IgD-negative memory B cell (primary cell): Measurements from ENCODE around the gene SLC2A11. TPM values are rescaled to one million over a fixed set of nuclear protein-coding genes. Genes with fewer than 3 reads are reported as not detected.
"Not testable (repeated sequence)": the region's sequence is repeated elsewhere in the genome, so short reads cannot be mapped to it uniquely, and the experiment has no call there.

Experiments
- H3K27ac Mint-ChIP-seq, 3 donors: one replicate each; pipeline ENCODE4 v1.8.0; 2020 to 2022; ENCODE audit warnings: mild to moderate bottlenecking in 3 of 3, mixed read lengths in 3 of 3, moderate library complexity in 1 of 3
- H3K27me3 Mint-ChIP-seq: one replicate; pipeline ENCODE4 v1.8.0; 2021; ENCODE audit warnings: mixed read lengths
- H3K36me3 Mint-ChIP-seq: one replicate; pipeline ENCODE4 v1.8.0; 2020; ENCODE audit warnings: mild to moderate bottlenecking, mixed read lengths
- H3K4me1 Mint-ChIP-seq, 3 donors: one replicate each; pipeline ENCODE4 v1.8.0; 2020 to 2022; ENCODE audit warnings: mixed read lengths in 3 of 3, mild to moderate bottlenecking in 1 of 3
- H3K4me3 Mint-ChIP-seq, 4 donors: one replicate each; pipeline ENCODE4 v1.8.0; 2020 to 2022; ENCODE audit warnings: mild to moderate bottlenecking in 4 of 4, mixed read lengths in 4 of 4, moderate library complexity in 3 of 4
- H3K9me3 Mint-ChIP-seq, 3 donors: one replicate each; pipeline ENCODE4 v1.8.0; 2020 to 2021; ENCODE audit warnings: mixed read lengths in 3 of 3, mild to moderate bottlenecking in 1 of 3
- polyA plus RNA-seq: library from polyadenylated mRNA; unstranded; fragments of 300-500 nt; fragmentation: Illumina TruSeq; gene quantifications from one replicate; pipeline ENCODE4 v1.2.3, GENCODE V29; 2021

Gene SLC2A11
- polyA plus RNA-seq, 1 donor from 2014 or later = 20.7 TPM

DNA sequence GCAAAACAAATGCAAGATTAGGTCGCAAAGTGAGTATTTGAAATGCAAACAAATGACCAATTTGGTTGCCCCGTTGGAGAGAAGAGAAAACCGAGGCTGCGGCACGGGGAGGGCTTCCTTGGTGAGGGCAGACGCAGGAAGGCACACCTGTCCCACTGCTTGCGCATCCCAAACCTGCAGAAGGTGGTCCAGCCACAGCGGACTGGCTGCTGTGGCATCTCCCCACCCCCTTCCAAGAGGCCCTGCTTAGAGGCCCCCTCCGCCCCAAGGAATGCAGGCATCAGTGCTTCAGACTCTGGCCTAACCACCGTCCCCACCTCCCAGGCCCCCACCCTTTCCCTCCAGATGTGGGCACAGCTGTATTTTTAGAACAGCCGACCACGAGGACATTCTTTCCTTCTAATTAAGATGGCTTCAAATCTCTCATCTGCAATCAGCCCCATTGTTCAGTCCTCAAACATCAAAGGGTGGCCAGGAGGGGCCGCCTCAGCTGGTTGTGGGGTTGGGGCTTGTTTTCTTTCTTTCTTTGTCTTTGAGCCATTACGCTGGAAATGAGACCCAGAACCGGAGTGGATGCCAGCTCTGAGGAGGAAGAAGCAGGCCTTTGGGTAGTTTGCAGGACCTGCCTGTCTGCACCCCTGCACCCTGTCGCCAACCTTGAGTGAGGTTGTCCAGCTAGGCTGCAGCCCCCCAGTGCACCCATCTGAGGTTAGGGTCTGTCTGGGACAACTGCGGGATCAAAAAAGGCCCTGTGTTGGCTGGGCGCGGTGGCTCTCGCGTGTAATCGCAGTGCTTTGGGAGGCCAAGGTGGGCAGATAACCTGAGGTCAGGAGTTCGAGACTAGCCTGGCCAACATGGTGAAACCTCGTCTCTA is 9.4 kb upstream of the SLC2A11 start:
- Mint-ChIP-seq H3K27me3 (peaks cover 1% of the 10 kb centered on the region), H3K4me1 (peaks cover 46 to 55% (median 54%) of the 10 kb centered on the region in 3 donors), H3K9me3 (no peaks in the 10 kb centered on the region), H3K27ac (peak overlapping the region; percentile 62 to 90 (median 67)), H3K36me3 (no peaks in the 10 kb centered on the region), H3K4me3 (peak overlapping the region; percentile 25 to 92 (median 78))

GRCh38 chr22:23849009-23850006 is 8.4 kb upstream of the SLC2A11 start:
- no peaks in the 10 kb centered on the region for H3K9me3 Mint-ChIP-seq
- no peaks in the 10 kb centered on the region for H3K36me3 Mint-ChIP-seq
- H3K27me3 Mint-ChIP-seq = peaks cover 1% of the 10 kb centered on the region
- peaks cover 41 to 52% (median 48%) of the 10 kb centered on the region in 3 donors for H3K4me1 Mint-ChIP-seq
- peak overlapping the region in 2 of 4 donors; percentile 72 to 87 for H3K4me3 Mint-ChIP-seq
- peak overlapping the region in 2 of 3 donors; percentile 23 to 90 for H3K27ac Mint-ChIP-seq

DNA sequence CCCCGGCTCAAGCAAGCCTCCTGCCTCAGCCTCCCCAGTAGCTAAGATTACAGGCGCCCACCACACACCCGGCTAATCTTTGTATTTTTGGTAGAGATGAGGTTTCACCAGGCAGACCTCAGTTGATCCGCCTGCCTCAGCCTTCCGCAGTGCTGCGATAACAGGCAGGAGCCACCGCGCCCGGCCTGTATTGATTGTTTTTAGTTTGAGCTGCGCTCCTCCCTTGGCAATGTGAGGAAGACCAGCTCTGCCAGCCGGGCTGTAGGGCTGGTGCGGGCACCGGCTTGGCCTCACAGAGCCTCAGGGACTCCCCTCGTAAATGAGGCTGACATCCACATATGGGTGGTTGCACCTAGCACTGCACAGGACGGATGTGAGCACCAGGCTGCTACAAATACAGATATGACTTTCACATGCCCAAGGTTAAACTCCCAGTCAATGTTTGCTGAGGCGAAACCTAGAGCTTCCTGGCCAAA is 7.5 kb upstream of the SLC2A11 start:
- H3K27ac Mint-ChIP-seq = peak overlapping the region in 1 of 3 donors; percentile 90
- peak overlapping the region; percentile 48 to 91 (median 80) for H3K4me3 Mint-ChIP-seq
- no peaks in the 10 kb centered on the region for H3K9me3 Mint-ChIP-seq
- no peaks in the 10 kb centered on the region for H3K36me3 Mint-ChIP-seq
- H3K27me3 Mint-ChIP-seq = peaks cover 1% of the 10 kb centered on the region
- peaks cover 33 to 43% (median 41%) of the 10 kb centered on the region in 3 donors for H3K4me1 Mint-ChIP-seq

DNA sequence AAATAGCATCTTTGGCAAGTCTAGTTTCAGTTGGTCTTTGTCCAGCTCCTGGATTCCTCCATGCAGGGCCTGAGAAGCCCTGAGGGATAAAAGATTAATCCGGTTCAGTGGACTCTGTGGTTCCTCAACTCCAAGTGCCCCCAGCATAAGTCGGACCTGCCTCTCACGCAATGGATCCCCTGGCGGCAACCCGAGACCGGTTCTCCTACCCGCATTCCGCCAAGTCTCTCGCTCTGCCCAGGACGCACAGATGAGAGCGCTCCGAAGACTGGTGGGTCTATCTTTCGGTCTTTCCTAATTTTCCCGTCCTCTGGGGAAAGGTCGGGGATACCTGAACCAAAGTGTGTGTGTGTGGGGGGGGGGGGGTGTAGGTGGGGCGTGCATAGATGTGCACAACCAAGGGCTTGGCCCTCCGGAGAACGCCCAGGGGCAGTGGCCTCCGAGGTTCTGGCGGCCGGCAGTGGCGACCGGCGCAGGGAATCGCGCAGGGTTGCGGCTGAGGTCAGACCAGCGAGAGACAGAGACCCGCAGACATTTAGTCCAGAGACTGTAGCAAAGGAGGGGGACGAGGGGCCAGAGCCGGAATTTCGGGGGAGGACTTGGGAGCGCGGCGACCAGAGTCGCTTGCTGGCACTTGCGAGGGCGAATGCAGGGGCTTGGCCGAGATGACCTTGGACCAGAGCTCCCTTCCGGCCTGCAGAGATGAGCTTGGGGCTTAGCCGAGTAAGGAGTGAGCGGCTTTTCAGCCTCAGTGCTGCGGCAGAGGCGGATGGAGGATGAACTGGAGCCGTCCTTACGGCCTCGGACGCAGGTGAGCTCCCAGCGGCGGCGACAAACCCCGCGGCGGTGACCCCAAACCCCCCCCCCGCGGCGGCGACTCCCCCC is 712 bp upstream of the SLC2A11 start:
- H3K9me3 Mint-ChIP-seq = no peaks in the 10 kb centered on the region
- peak overlapping the region; percentile 89 to 96 (median 96) for H3K27ac Mint-ChIP-seq
- no peaks in the 10 kb centered on the region for H3K36me3 Mint-ChIP-seq
- peak overlapping the region; percentile 91 to 99 (median 95) for H3K4me3 Mint-ChIP-seq
- no peaks in the 10 kb centered on the region for H3K27me3 Mint-ChIP-seq
- H3K4me1 Mint-ChIP-seq = peaks cover 4 to 14% (median 12%) of the 10 kb centered on the region in 3 donors

DNA sequence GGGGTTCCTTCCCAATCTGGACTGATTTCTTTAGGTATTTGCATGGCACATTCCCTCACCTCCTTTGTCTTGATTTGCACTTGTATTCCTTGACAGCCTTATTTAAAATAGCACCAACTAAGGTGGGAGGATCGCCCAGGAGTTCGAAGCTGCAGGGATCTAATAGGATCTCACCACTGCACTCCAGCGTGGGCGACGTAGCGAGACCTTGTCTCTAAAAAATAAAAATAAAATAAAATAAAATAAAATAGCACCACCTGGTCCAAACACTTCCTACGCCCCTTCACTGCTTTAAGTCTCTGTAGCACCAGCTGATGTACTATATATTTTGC is 775 bp downstream of the SLC2A11 start:
- Mint-ChIP-seq H3K36me3 (no peaks in the 10 kb centered on the region), H3K9me3 (no peaks in the 10 kb centered on the region), H3K4me1 (peaks cover 5 to 21% (median 12%) of the 10 kb centered on the region in 3 donors), H3K4me3 (peak overlapping the region; percentile 91 to 99 (median 95)), H3K27me3 (no peaks in the 10 kb centered on the region), H3K27ac (peak overlapping the region; percentile 89 to 96 (median 96))

DNA sequence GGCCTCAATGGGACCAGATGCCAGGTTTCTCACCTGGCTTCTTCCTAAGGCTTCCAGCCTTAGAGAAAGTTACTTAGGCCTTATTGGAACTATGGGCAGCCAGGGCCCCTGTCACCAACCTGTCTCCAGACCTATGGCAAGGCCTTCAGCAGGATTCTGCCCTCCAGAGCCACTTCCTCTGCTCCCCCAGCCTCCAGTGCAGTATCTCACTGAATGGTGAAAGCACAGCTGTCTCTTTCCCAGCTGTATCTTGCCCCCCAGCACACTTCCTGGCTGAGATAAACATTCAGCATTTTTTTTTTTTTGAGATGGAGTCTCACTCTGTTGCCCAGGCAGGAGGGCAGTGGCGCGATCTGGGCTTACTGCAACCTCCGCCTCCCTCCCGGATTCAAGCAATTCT is 1.5 kb downstream of the SLC2A11 start:
- Mint-ChIP-seq H3K36me3 (no peaks in the 10 kb centered on the region), H3K27me3 (no peaks in the 10 kb centered on the region), H3K4me3 (peak overlapping the region; percentile 21 to 92 (median 72)), H3K27ac (no peak overlapping the region), H3K9me3 (no peaks in the 10 kb centered on the region), H3K4me1 (peaks cover 5 to 21% (median 12%) of the 10 kb centered on the region in 3 donors)

DNA sequence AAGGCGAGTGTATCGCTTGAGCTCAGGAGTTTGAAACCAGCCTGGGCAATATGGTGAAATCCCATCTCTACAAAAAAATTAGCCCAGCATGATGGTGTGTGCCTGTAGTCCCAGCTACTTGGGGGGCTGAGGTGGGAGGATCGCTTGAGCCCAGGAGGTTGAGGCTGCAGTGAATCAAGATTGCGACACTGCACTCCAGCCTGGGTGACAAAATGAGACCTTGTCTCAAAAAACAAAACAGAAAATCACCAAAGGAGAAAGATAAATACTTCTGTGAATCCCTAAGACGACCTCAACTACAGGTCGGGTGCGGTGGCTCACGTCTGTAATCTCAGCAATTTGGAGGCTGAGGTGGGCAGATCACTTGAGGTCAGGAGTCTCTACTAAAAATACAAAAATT is 2.5 kb downstream of the SLC2A11 start:
- not testable (repeated sequence) for H3K36me3 Mint-ChIP-seq, H3K4me3 Mint-ChIP-seq, H3K27me3 Mint-ChIP-seq, H3K9me3 Mint-ChIP-seq, H3K27ac Mint-ChIP-seq
- peaks cover 5 to 21% (median 12%) of the 10 kb centered on the region in 3 donors for H3K4me1 Mint-ChIP-seq

DNA sequence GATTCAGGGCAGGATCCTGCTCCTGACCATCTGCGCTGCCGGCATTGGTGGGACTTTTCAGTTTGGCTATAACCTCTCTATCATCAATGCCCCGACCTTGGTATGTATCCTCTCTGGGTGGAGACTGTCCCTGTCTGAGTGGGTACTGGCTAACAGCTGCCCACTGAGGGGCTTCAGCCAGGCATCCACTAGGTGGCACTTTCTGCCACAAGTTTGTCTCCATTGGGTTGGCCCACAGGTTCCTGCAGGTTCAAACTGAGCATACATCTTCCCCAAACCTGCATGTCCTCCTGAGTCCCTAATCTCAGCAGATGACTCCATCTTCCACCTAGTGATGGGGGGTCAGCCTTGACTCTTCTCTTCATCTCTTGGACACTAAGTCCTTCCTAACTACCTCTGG is 4.4 kb downstream of the SLC2A11 start:
- peaks cover 5 to 15% (median 10%) of the 10 kb centered on the region in 3 donors for H3K4me1 Mint-ChIP-seq
- peak overlapping the region in 2 of 3 donors; percentile 11 to 61 for H3K27ac Mint-ChIP-seq
- peaks cover 2% of the 10 kb centered on the region for H3K36me3 Mint-ChIP-seq
- H3K9me3 Mint-ChIP-seq = no peaks in the 10 kb centered on the region
- no peaks in the 10 kb centered on the region for H3K27me3 Mint-ChIP-seq
- H3K4me3 Mint-ChIP-seq = peak overlapping the region in 3 of 4 donors; percentile 21 to 87 (median 47)

DNA sequence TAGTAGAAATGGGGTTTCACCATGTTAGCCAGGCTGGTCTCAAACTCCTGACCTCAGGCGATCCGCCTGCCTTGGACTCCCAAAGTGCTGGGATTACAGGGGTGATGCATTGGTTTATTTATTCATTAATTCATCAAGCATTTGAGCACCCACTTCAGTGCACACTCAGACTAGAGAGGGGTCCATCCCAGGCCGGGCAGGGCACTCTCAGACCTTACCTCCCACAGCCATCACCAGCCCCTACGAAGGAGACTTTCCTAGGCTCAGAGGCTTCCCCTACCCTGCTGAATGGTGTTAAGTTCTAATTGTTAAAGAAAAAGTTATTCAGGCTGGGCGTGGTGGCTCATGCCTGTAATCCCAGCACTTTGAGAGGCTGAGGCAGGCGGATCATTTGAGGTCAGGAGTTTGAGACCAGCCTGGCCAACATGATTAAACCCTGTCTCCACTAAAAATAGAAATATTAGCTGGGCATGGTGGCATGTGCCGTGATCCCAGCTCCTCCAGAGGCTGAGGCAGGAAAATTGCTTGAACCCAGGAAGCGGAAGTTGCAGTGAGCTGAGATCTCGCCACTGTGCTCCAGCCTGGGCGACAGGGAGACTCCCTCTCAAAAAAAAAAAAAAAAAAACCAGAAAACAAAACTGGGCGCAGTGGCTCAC is 7.0 kb downstream of the SLC2A11 start:
- H3K4me3 Mint-ChIP-seq, H3K36me3 Mint-ChIP-seq, H3K4me1 Mint-ChIP-seq, H3K27me3 Mint-ChIP-seq, H3K9me3 Mint-ChIP-seq, H3K27ac Mint-ChIP-seq: not testable (repeated sequence)

DNA sequence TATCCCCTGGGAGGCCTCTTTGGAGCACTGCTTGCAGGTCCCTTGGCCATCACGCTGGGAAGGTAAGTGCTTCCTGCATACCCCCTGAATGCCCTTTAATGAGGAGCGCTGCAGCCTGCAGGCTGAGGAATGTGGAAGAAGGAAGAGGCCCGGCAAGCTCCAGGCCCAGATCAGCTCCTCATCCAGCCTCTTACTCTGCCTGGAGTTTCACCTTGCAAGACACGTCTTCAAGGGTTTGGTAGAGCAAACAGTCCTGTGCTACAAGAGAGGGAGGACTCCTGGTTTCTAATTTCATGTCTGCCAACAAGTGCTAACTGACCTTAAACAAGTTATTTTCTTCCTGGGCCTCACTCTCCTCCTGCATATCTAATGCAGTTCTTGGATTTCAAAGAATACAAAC is 10.9 kb downstream of the SLC2A11 start:
- Mint-ChIP-seq H3K27me3 (no peaks in the 10 kb centered on the region), H3K4me1 (no peaks in the 10 kb centered on the region), H3K36me3 (peaks cover 5% of the 10 kb centered on the region), H3K4me3 (no peak overlapping the region), H3K9me3 (no peaks in the 10 kb centered on the region), H3K27ac (no peak overlapping the region)

GRCh38 chr22:23874871-23875270 is 17.2 kb downstream of the SLC2A11 start:
- Mint-ChIP-seq H3K27ac (no peak overlapping the region), H3K36me3 (peaks cover 5% of the 10 kb centered on the region), H3K4me1 (no peaks in the 10 kb centered on the region), H3K4me3 (no peak overlapping the region), H3K27me3 (no peaks in the 10 kb centered on the region), H3K9me3 (no peaks in the 10 kb centered on the region)

- H3K36me3 Mint-ChIP-seq = peaks cover 2% of the 10 kb centered on the region
- H3K4me1 Mint-ChIP-seq = no peaks in the 10 kb centered on the region
- no peak overlapping the region for H3K27ac Mint-ChIP-seq
- H3K4me3 Mint-ChIP-seq = no peak overlapping the region
- no peaks in the 10 kb centered on the region for H3K27me3 Mint-ChIP-seq
- H3K9me3 Mint-ChIP-seq = no peaks in the 10 kb centered on the region
Observed at GRCh38 chr22:23875801-23876200, 18.1 kb downstream of the SLC2A11 start.

GRCh38 chr22:23877566-23877965 is 19.9 kb downstream of the SLC2A11 start:
- H3K4me3 Mint-ChIP-seq = no peak overlapping the region
- no peaks in the 10 kb centered on the region for H3K4me1 Mint-ChIP-seq
- H3K27me3 Mint-ChIP-seq = no peaks in the 10 kb centered on the region
- no peaks in the 10 kb centered on the region for H3K9me3 Mint-ChIP-seq
- H3K36me3 Mint-ChIP-seq = peaks cover 4% of the 10 kb centered on the region
- no peak overlapping the region for H3K27ac Mint-ChIP-seq

DNA sequence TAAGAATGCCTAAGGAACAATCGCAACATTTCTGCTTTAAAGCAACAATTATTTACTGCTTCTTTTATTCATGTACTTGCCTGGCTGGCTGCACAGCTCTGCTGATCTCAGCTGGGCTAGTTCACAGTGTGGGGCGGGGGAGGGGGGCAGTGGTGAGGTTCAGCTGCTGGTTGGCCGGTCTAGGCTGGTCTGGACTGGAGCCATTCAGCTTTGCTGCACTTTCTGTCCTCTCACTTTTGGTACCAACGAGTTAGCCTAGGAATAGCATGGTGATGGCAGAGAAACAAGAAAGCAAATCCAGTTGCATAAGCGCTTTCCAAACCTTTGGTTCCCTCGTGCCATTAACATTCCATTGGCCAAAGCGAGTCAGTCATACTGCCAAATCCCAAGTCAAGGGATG is 20.5 kb downstream of the SLC2A11 start:
- no peaks in the 10 kb centered on the region for H3K27me3 Mint-ChIP-seq
- peaks cover 4% of the 10 kb centered on the region for H3K36me3 Mint-ChIP-seq
- H3K27ac Mint-ChIP-seq = no peak overlapping the region
- no peaks in the 10 kb centered on the region for H3K4me1 Mint-ChIP-seq
- H3K4me3 Mint-ChIP-seq = no peak overlapping the region
- no peaks in the 10 kb centered on the region for H3K9me3 Mint-ChIP-seq
